B cell (primary cell): ENCODE measurements around the gene NOL12. TPM values are rescaled to one million over a fixed set of nuclear protein-coding genes. Genes with fewer than 3 reads are reported as not detected.

ENCODE experiments used
- polyA plus RNA-seq: library from polyadenylated mRNA; depleted of rRNA; stranded (reverse); fragments of >200 nt; gene quantifications from 2 replicates; pipeline ENCODE4 v1.2.3, GENCODE V29; 2012
- small RNA-seq: library from RNA; depleted of rRNA; stranded (forward); fragments of <200 nt; gene quantifications from one replicate; pipeline ENCODE3, GENCODE V24; 2012; ENCODE audit warnings: low replicate concordance, low read depth; ENCODE audit not compliant: insufficient read length
- total RNA-seq, 2 donors: library from RNA; stranded (reverse); fragments of 120-200 nt in 1 of 2; gene quantifications; 1 replicate in 1 of 2; 2 replicates in 1 of 2; pipeline versions ENCODE4 v1.2.3 to v1.2.4, GENCODE V29; 2013 to 2022

NOL12 gene
- total and polyA plus RNA-seq, 2 donors (not counting 1 experiment from before 2014, with no cell fraction given), result 34.7 to 43.1 TPM

Small RNAs within 50 kb of the gene (small RNA-seq; reads per million reads assigned to genes)
- not detected for gene RN7SL385P

Other genes starting within 250 kb of the NOL12 start
- 95.9 and 109 TPM in 2 replicates for gene MFNG, start 200.0 kb upstream of the NOL12 start, total RNA-seq
- 98.6 and 125 TPM in 2 replicates for gene MFNG, start 200.0 kb upstream of the NOL12 start, polyA plus RNA-seq
- gene CARD10, start 166.9 kb upstream of the NOL12 start, total RNA-seq, result not detected in 2 replicates
- gene CARD10, start 166.9 kb upstream of the NOL12 start, polyA plus RNA-seq, result not detected in 2 replicates
- gene CDC42EP1, start 125.9 kb upstream of the NOL12 start, total RNA-seq, result not detected in 2 replicates
- 0.22 and 0.39 TPM in 2 replicates for gene CDC42EP1, start 125.9 kb upstream of the NOL12 start, polyA plus RNA-seq
- not detected in 2 replicates for gene LGALS2, start 106.3 kb upstream of the NOL12 start, total RNA-seq
- 3.0 TPM in 1 of 2 replicates, not detected in the other for gene LGALS2, start 106.3 kb upstream of the NOL12 start, polyA plus RNA-seq
- gene GGA1, start 77.5 kb upstream of the NOL12 start, total RNA-seq, result 146 and 154 TPM in 2 replicates
- 137 and 138 TPM in 2 replicates for gene GGA1, start 77.5 kb upstream of the NOL12 start, polyA plus RNA-seq
- 41.1 and 44.0 TPM in 2 replicates for gene SH3BP1, start 46.7 kb upstream of the NOL12 start, total RNA-seq
- gene SH3BP1, start 46.7 kb upstream of the NOL12 start, polyA plus RNA-seq, result 61.0 and 69.7 TPM in 2 replicates
- gene PDXP, start 27.6 kb upstream of the NOL12 start, total RNA-seq, result 16.6 and 16.9 TPM in 2 replicates
- gene PDXP, start 27.6 kb upstream of the NOL12 start, polyA plus RNA-seq, result 9.4 and 17.5 TPM in 2 replicates
- 106 and 107 TPM in 2 replicates for gene LGALS1, start 10.7 kb upstream of the NOL12 start, total RNA-seq
- 136 and 207 TPM in 2 replicates for gene LGALS1, start 10.7 kb upstream of the NOL12 start, polyA plus RNA-seq
- gene TRIOBP, start 10.7 kb downstream of the NOL12 start, total RNA-seq, result 47.2 and 47.5 TPM in 2 replicates
- 25.2 and 26.8 TPM in 2 replicates for gene TRIOBP, start 10.7 kb downstream of the NOL12 start, polyA plus RNA-seq
- gene GCAT, start 121.6 kb downstream of the NOL12 start, total RNA-seq, result 0.47 TPM in 1 of 2 replicates, not detected in the other
- gene GCAT, start 121.6 kb downstream of the NOL12 start, polyA plus RNA-seq, result 0.15 TPM in 1 of 2 replicates, not detected in the other
- gene GALR3, start 137.0 kb downstream of the NOL12 start, total RNA-seq, result not detected in 2 replicates
- not detected in 2 replicates for gene GALR3, start 137.0 kb downstream of the NOL12 start, polyA plus RNA-seq
- gene ANKRD54, start 158.0 kb downstream of the NOL12 start, total RNA-seq, result 18.1 and 20.3 TPM in 2 replicates
- 27.8 and 29.3 TPM in 2 replicates for gene ANKRD54, start 158.0 kb downstream of the NOL12 start, polyA plus RNA-seq
- gene EIF3L, start 163.1 kb downstream of the NOL12 start, total RNA-seq, result 526 and 560 TPM in 2 replicates
- gene EIF3L, start 163.1 kb downstream of the NOL12 start, polyA plus RNA-seq, result 367 and 430 TPM in 2 replicates
- gene MICALL1, start 220.0 kb downstream of the NOL12 start, total RNA-seq, result 34.6 and 34.9 TPM in 2 replicates
- 21.0 and 22.8 TPM in 2 replicates for gene MICALL1, start 220.0 kb downstream of the NOL12 start, polyA plus RNA-seq